Liver (tissue), 9 donors: Measurements from ENCODE around the gene ABHD6. TPM values are rescaled to one million over a fixed set of nuclear protein-coding genes. Genes with fewer than 3 reads are reported as not detected.
A peak's percentile ranks its signal among the peaks of the same experiment; 100 is the strongest.

Experiments used
- DNase-seq: peaks from one replicate; pipeline ENCODE4 v3.0.0-alpha.2; 2017; ENCODE audit warnings: low spot score
- H3K27ac ChIP-seq, 2 donors: one replicate each; pipeline ENCODE4 v1.7.0; 2013; ENCODE audit warnings: inconsistent platforms in 2 of 2, low read length in 2 of 2, control low read depth in 1 of 2, low read depth in 1 of 2, mild to moderate bottlenecking in 1 of 2
- H3K27me3 ChIP-seq, 4 donors: one replicate each; pipeline versions ENCODE4 v1.6.1 to v1.7.0; 2013; ENCODE audit warnings: low read length in 3 of 4, inconsistent platforms in 1 of 4, mild to moderate bottlenecking in 1 of 4, moderate library complexity in 1 of 4; ENCODE audit not compliant: control insufficient read depth in 4 of 4, insufficient read depth in 4 of 4
- H3K36me3 ChIP-seq, 4 donors: one replicate each; pipeline versions ENCODE4 v1.6.1 to v1.7.0; 2013; ENCODE audit warnings: low read length in 3 of 4, mild to moderate bottlenecking in 3 of 4, low read depth in 1 of 4, moderate library complexity in 1 of 4; ENCODE audit not compliant: control insufficient read depth in 4 of 4, insufficient read depth in 3 of 4
- H3K4me1 ChIP-seq, 4 donors: one replicate each; pipeline versions ENCODE4 v1.6.1 to v1.7.0; 2013; ENCODE audit warnings: low read length in 3 of 4, mild to moderate bottlenecking in 3 of 4, moderate library complexity in 1 of 4; ENCODE audit not compliant: control insufficient read depth in 4 of 4, insufficient read depth in 4 of 4
- H3K4me3 ChIP-seq, 3 donors: one replicate each; pipeline versions ENCODE4 v1.6.1 to v1.7.0; 2013; ENCODE audit warnings: low read length in 3 of 3, control low read depth in 1 of 3, low read depth in 1 of 3, mild to moderate bottlenecking in 1 of 3
- H3K9ac ChIP-seq, 2 donors: one replicate each; pipeline ENCODE4 v1.7.0; 2013; ENCODE audit warnings: low read length in 2 of 2, mild to moderate bottlenecking in 2 of 2, moderate library complexity in 2 of 2, control low read depth in 1 of 2, low read depth in 1 of 2
- H3K9me3 ChIP-seq, 4 donors: one replicate each; pipeline versions ENCODE4 v1.6.1 to v1.7.0; 2013; ENCODE audit warnings: low read length in 3 of 4; ENCODE audit not compliant: control insufficient read depth in 4 of 4
- EGR1 ChIP-seq, 2 donors: IDR thresholded peaks; 2 replicates each; pipeline ENCODE4 v1.6.1; 2016 to 2018; ENCODE audit warnings: antibody characterized with exemption in 2 of 2, low read depth in 2 of 2
- FOXA1 ChIP-seq: IDR thresholded peaks from 2 replicates; pipeline ENCODE4 v1.6.1; 2016; ENCODE audit warnings: antibody characterized with exemption
- HNF4A ChIP-seq, 2 donors: conservative IDR thresholded peaks; 2 replicates each; pipeline ENCODE4 v1.6.1; 2016; ENCODE audit warnings: antibody characterized with exemption in 2 of 2, mild to moderate bottlenecking in 2 of 2
- HNF4G ChIP-seq: IDR thresholded peaks from 2 replicates; pipeline ENCODE4 v1.6.1; 2016; ENCODE audit warnings: antibody characterized with exemption
- JUND ChIP-seq, 2 donors: IDR thresholded peaks; 2 replicates each; pipeline ENCODE4 v1.6.1; 2016; ENCODE audit warnings: antibody characterized with exemption in 2 of 2
- RAD21 ChIP-seq, 2 donors: IDR thresholded peaks; 2 replicates each; pipeline ENCODE4 v1.6.1; 2016; ENCODE audit warnings: antibody characterized with exemption in 2 of 2, mild to moderate bottlenecking in 2 of 2
- REST ChIP-seq: IDR thresholded peaks from 2 replicates; pipeline ENCODE4 v1.6.1; 2016; ENCODE audit warnings: antibody characterized with exemption, mild to moderate bottlenecking
- RXRA ChIP-seq, 2 donors: IDR thresholded peaks; 2 replicates each; pipeline ENCODE4 v1.6.1; 2017 to 2018; ENCODE audit warnings: antibody characterized with exemption in 2 of 2, mild to moderate bottlenecking in 1 of 2
- TAF1 ChIP-seq: conservative IDR thresholded peaks from 2 replicates; pipeline ENCODE4 v1.6.1; 2016; ENCODE audit warnings: antibody characterized with exemption, mild to moderate bottlenecking
- YY1 ChIP-seq: IDR thresholded peaks from 2 replicates; pipeline ENCODE4 v1.6.1; 2016; ENCODE audit warnings: antibody characterized with exemption, mild to moderate bottlenecking
- ZBTB33 ChIP-seq: IDR thresholded peaks from 2 replicates; pipeline ENCODE4 v1.6.1; 2016; ENCODE audit warnings: antibody characterized with exemption
- WGBS: extraction: QIAGEN DNeasy Blood & Tissue Kit; methylation state at CpG from one replicate; pipeline ENCODE4 v1.1.7; 2013; 5-methylcytosine and 5-hydroxymethylcytosine counted together
- polyA plus RNA-seq, 2 donors: library from polyadenylated mRNA; stranded (reverse) in 1 of 2; unstranded in 1 of 2; fragments of 200-250 nt in 1 of 2; fragments of >200 nt in 1 of 2; fragmentation: Nextera tagmentation in 1 of 2; extraction: Ambion mirVana in 1 of 2; gene quantifications; one replicate each; pipeline versions ENCODE4 v1.2.1 to v1.2.3, GENCODE V29; 2013 to 2015
- total RNA-seq, 2 donors: library from RNA; depleted of rRNA; stranded (reverse); fragments of >200 nt; gene quantifications; one replicate each; pipeline ENCODE4 v1.2.3, GENCODE V29; 2014
- TF ChIP-seq, protein P1 (sequence below): fragments of 150-350 bp; IDR thresholded peaks from 2 replicates; pipeline ENCODE4 v1.5.1; 2017; ENCODE audit warnings: improper control_type of control experiment, low read depth, low read length; ENCODE audit not compliant: missing input control
- TF ChIP-seq, protein P2 (sequence below): IDR thresholded peaks from 2 replicates; pipeline ENCODE4 v1.6.1; 2016; ENCODE audit warnings: antibody characterized with exemption
- donor health status: healthy.
- donor health status: healthy.
- donor health status: healthy.
- donor health status: healthy.
- donor health status: healthy.

Gene ABHD6
- total and polyA plus RNA-seq, 4 donors = 19.8 to 60.9 (median 38.3) TPM

DNA sequence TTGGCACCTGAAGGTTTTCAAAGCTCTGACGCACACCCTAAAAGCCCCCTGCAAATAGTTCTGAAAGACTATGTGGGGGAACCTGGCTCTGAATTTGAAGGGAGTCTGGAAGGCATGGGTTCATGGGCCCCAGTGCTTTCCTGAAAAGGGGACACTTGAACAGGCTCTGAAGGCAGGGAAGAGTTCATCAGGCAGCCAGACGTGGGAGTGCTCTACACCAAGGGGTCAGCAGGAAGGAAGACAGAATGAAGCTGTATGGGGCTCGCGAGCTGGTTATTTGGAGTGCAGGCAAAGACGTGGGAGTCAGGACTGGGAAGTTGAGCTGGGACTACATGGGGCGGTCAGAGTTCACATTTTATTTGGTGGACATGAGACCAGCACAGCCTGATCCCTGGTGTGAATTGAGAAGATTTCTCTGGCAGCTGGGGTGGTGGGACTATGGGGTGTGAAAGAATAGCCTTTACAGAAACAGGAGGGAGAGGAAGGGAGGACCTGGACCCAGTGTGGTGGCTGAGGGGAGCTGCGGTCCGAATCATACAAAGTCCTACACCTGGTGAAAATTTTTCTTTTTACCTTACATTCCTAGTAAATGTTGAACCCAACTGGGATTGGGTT lies 12.6 kb downstream of the ABHD6 start:
- H3K9me3 ChIP-seq = no peaks in the 10 kb centered on the region
- 47% methylated on average over 8 of the region's 8 CpGs for WGBS
- peak overlapping the region in 1 of 2 donors; percentile 5 for H3K9ac ChIP-seq
- TF ChIP-seq RXRA (IDR thresholded peaks at IDR 0.05) (peak in 1 of 2 donors; percentile 30), YY1 (no peak), EGR1 (IDR thresholded peaks at IDR 0.05; ENCODE audit: low read depth in 2 of 2) (peak in 1 of 2 donors; percentile 54), REST (peak; percentile 20), TAF1 (no peak), RAD21 (IDR thresholded peaks at IDR 0.05) (peak in 1 of 2 donors; percentile 3), HNF4A (conservative IDR thresholded peaks at IDR 0.05) (peak in 1 of 2 donors; percentile 57), FOXA1 (no peak)
- TF ChIP-seq, protein P1, sequence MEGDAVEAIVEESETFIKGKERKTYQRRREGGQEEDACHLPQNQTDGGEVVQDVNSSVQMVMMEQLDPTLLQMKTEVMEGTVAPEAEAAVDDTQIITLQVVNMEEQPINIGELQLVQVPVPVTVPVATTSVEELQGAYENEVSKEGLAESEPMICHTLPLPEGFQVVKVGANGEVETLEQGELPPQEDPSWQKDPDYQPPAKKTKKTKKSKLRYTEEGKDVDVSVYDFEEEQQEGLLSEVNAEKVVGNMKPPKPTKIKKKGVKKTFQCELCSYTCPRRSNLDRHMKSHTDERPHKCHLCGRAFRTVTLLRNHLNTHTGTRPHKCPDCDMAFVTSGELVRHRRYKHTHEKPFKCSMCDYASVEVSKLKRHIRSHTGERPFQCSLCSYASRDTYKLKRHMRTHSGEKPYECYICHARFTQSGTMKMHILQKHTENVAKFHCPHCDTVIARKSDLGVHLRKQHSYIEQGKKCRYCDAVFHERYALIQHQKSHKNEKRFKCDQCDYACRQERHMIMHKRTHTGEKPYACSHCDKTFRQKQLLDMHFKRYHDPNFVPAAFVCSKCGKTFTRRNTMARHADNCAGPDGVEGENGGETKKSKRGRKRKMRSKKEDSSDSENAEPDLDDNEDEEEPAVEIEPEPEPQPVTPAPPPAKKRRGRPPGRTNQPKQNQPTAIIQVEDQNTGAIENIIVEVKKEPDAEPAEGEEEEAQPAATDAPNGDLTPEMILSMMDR = no peak
- DNase-seq = no peak
- H3K36me3 ChIP-seq = peaks cover 0 to 1% (median 0%) of the 10 kb centered on the region in 4 donors
- peak overlapping the region in 1 of 3 donors; percentile 13 for H3K4me3 ChIP-seq
- peaks cover 18 to 51% (median 34%) of the 10 kb centered on the region in 4 donors for H3K4me1 ChIP-seq
- H3K27me3 ChIP-seq = no peaks in the 10 kb centered on the region
- peak overlapping the region; percentile 44 to 64 for H3K27ac ChIP-seq

DNA sequence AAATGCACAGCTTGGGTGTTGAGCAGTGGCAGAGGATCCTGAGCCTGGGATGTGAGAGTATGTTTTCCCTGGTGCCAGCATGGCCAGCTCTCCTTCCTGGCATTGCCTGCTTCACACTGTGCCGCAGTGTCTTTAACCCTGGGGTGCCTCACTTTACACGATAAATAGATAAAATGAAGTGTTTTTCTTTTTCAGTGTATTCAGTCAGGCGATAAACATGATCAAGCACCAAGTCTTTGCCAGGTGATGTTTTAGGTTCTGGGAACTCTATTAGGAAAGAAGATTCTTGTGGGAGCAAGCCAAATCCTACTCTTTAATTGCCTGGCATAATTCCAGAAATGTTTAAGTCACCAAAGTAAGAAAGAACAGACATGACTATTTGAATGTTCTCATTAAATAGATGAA lies 14.0 kb downstream of the ABHD6 start:
- peaks cover 18 to 40% (median 24%) of the 10 kb centered on the region in 4 donors for H3K4me1 ChIP-seq
- H3K36me3 ChIP-seq = peaks cover 0 to 3% (median 2%) of the 10 kb centered on the region in 4 donors
- no peaks in the 10 kb centered on the region for H3K27me3 ChIP-seq
- H3K9ac ChIP-seq = no peak overlapping the region
- no peak overlapping the region for H3K4me3 ChIP-seq
- WGBS = 91% methylated on average over 3 of the region's 3 CpGs
- TF ChIP-seq HNF4G = no peak
- no peak for TF ChIP-seq ZBTB33
- TF ChIP-seq, protein P2, sequence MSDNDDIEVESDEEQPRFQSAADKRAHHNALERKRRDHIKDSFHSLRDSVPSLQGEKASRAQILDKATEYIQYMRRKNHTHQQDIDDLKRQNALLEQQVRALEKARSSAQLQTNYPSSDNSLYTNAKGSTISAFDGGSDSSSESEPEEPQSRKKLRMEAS = no peak
- no peak for TF ChIP-seq FOXA1
- no peak for TF ChIP-seq JUND (IDR thresholded peaks at IDR 0.05)
- TF ChIP-seq HNF4A (conservative IDR thresholded peaks at IDR 0.05) = no peak
- TF ChIP-seq REST = no peak
- no peak for TF ChIP-seq EGR1 (IDR thresholded peaks at IDR 0.05; ENCODE audit: low read depth in 2 of 2)
- no peak for TF ChIP-seq RXRA (IDR thresholded peaks at IDR 0.05)
- H3K9me3 ChIP-seq = no peaks in the 10 kb centered on the region
- DNase-seq = no peak
- peak overlapping the region in 1 of 2 donors; percentile 16 for H3K27ac ChIP-seq
